HEK293 (cell line): ENCODE data around the gene ADAMTS8.

Source experiments
- CTCF ChIA-PET: fragments of 350-600 bp; formaldehyde crosslinking; extraction: SDS; loops from one replicate; lab custom pipeline; 2021; ENCODE audit warnings: antibody characterized with exemption; lab: Yijun Ruan, JAX
- POLR2A ChIA-PET: fragments of 300-600 bp; formaldehyde crosslinking; extraction: SDS; loops from one replicate; lab custom pipeline; 2020; ENCODE audit warnings: antibody characterized with exemption, inconsistent platforms; lab: Yijun Ruan, JAX
- H3K27ac ChIP-seq: fragments of 200-500 bp; sonication (Bioruptor generic); 2 replicates; pipeline ENCODE4 v1.5.1; 2014; ENCODE audit warnings: low read depth, low read length, control low read depth, inconsistent platforms; ENCODE audit errors: extremely low read depth
- H3K36me3 ChIP-seq, 2 experiments: fragments of 200-500 bp in 1 of 2; sonication (Bioruptor generic) in 1 of 2; 1 replicate in 1 of 2; 2 replicates in 1 of 2; pipeline ENCODE4 v1.5.1; 2014 to 2017; ENCODE audit warnings: inconsistent platforms in 2 of 2, low read length in 2 of 2; ENCODE audit not compliant: control insufficient read depth in 2 of 2, insufficient read depth in 1 of 2
- H3K4me1 ChIP-seq: fragments of 200-500 bp; sonication (Bioruptor generic); 2 replicates; pipeline ENCODE4 v1.5.1; 2014; ENCODE audit warnings: mild to moderate bottlenecking, low read length, inconsistent platforms; ENCODE audit not compliant: control insufficient read depth, insufficient read depth
- H3K4me3 ChIP-seq: 2 replicates; pipeline ENCODE4 v1.5.1; 2011; ENCODE audit warnings: low read depth, mild to moderate bottlenecking, control low read depth, low read length, moderate library complexity
- H3K9me3 ChIP-seq: fragments of 200-500 bp; sonication (Bioruptor generic); 2 replicates; pipeline ENCODE4 v1.5.1; 2014; ENCODE audit warnings: low read depth, low read length, inconsistent platforms; ENCODE audit not compliant: control insufficient read depth, insufficient read depth
- GLI4 ChIP-seq: fragments of 450-650 bp; formaldehyde crosslinking; IDR thresholded peaks from 2 replicates; pipeline ENCODE4 v1.5.1; 2016; ENCODE audit warnings: missing biosample characterization, missing genetic modification characterization
- IKZF3 ChIP-seq: fragments of 450-650 bp; IDR thresholded peaks from 2 replicates; pipeline ENCODE4 v1.5.0; 2018; ENCODE audit warnings: missing biosample characterization, mild to moderate bottlenecking, missing genetic modification characterization, moderate library complexity
- PRDM10 ChIP-seq: fragments of 450-650 bp; formaldehyde crosslinking; IDR thresholded peaks from 2 replicates; pipeline ENCODE4 v1.5.1; 2016; ENCODE audit warnings: missing biosample characterization, missing genetic modification characterization
- PRDM4 ChIP-seq: fragments of 450-650 bp; formaldehyde crosslinking; IDR thresholded peaks from 2 replicates; pipeline ENCODE4 v1.5.1; 2017; ENCODE audit warnings: missing biosample characterization, missing genetic modification characterization
- ZBTB44 ChIP-seq: fragments of 450-650 bp; IDR thresholded peaks from 2 replicates; pipeline ENCODE4 v1.5.1; 2018; ENCODE audit warnings: missing biosample characterization, mild to moderate bottlenecking, missing genetic modification characterization
- ZFHX2 ChIP-seq: fragments of 450-650 bp; formaldehyde crosslinking; conservative IDR thresholded peaks from 2 replicates; pipeline ENCODE4 v1.5.1; 2016; ENCODE audit warnings: missing biosample characterization, missing genetic modification characterization
- ZNF140 ChIP-seq: fragments of 450-650 bp; formaldehyde crosslinking; IDR thresholded peaks from 2 replicates; pipeline ENCODE4 v1.5.1; 2016; ENCODE audit warnings: missing biosample characterization, missing genetic modification characterization
- ZNF16 ChIP-seq: fragments of 450-650 bp; formaldehyde crosslinking; IDR thresholded peaks from 2 replicates; pipeline ENCODE4 v1.5.1; 2016; ENCODE audit warnings: low read depth, missing biosample characterization, missing genetic modification characterization
- ZNF174 ChIP-seq: fragments of 450-650 bp; formaldehyde crosslinking; IDR thresholded peaks from 2 replicates; pipeline ENCODE4 v1.5.0; 2017; ENCODE audit warnings: missing biosample characterization, mild to moderate bottlenecking, missing genetic modification characterization
- ZNF394 ChIP-seq: fragments of 450-650 bp; formaldehyde crosslinking; IDR thresholded peaks from 2 replicates; pipeline ENCODE4 v1.5.1; 2016; ENCODE audit warnings: missing biosample characterization, missing genetic modification characterization, mild to moderate bottlenecking, moderate library complexity, borderline replicate concordance
- ZNF529 ChIP-seq: fragments of 450-650 bp; formaldehyde crosslinking; IDR thresholded peaks from 2 replicates; pipeline ENCODE4 v1.5.1; 2017; ENCODE audit warnings: missing genetic modification characterization, missing biosample characterization; ENCODE audit not compliant: insufficient replicate concordance
- ZNF548 ChIP-seq: fragments of 450-650 bp; formaldehyde crosslinking; IDR thresholded peaks from 2 replicates; pipeline ENCODE4 v1.5.1; 2016; ENCODE audit warnings: missing biosample characterization, missing genetic modification characterization
- ZNF629 ChIP-seq: fragments of 450-650 bp; formaldehyde crosslinking; IDR thresholded peaks from 2 replicates; pipeline ENCODE4 v1.5.1; 2017; ENCODE audit warnings: missing biosample characterization, missing genetic modification characterization
- ZNF660 ChIP-seq: fragments of 450-650 bp; IDR thresholded peaks from 2 replicates; pipeline ENCODE4 v1.5.1; 2018; ENCODE audit warnings: missing biosample characterization, mild to moderate bottlenecking, missing genetic modification characterization
- ZNF76 ChIP-seq: fragments of 450-650 bp; formaldehyde crosslinking; IDR thresholded peaks from 2 replicates; pipeline ENCODE4; 2016; ENCODE audit warnings: low read depth, missing biosample characterization, missing genetic modification characterization, borderline replicate concordance
- TF ChIP-seq, protein P1 (sequence below): fragments of 450-650 bp; formaldehyde crosslinking; IDR thresholded peaks from 2 replicates; pipeline ENCODE4 v1.5.1; 2016; ENCODE audit warnings: missing biosample characterization, missing genetic modification characterization
- TF ChIP-seq, protein P2 (sequence below): fragments of 450-650 bp; formaldehyde crosslinking; IDR thresholded peaks from 2 replicates; pipeline ENCODE4 v1.5.1; 2016; ENCODE audit warnings: missing biosample characterization, missing genetic modification characterization
- TF ChIP-seq, protein P3 (sequence below): fragments of 450-650 bp; formaldehyde crosslinking; IDR thresholded peaks from 2 replicates; pipeline ENCODE4 v1.5.1; 2016; ENCODE audit warnings: missing biosample characterization, missing genetic modification characterization, borderline replicate concordance
- TF ChIP-seq, protein P4 (sequence below): fragments of 450-650 bp; formaldehyde crosslinking; IDR thresholded peaks from 2 replicates; pipeline ENCODE4 v1.5.1; 2017; ENCODE audit warnings: missing biosample characterization, missing genetic modification characterization

ADAMTS8 gene

DNA sequence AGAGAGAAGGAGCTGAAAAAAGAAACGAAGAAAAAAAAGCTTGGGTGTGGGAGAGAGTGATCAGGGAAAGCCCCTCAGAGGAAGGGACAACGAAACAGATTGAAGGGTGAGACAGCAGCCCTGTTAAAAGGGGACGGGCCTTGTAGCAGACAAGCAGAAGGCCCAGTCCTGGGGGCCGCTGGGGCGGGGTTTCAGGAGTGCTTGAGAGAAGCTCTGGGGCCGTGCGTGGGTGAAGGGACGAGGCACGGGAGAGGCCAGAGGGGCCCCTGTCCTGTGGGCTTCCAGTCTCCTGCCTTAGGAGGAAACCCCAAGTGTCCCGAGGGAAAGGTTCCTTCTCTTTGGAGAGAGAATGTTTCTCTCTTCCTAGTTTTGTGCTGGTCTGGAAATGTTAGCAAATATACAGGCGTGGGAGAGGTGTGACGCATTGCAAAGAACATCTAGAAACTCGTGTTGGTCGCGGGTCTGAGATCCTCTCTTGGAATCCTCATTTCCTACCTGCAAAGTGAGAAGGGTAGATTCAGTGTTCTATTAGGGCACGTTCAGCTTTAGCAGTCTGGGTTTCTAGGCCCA is 48.6 kb upstream of the ADAMTS8 start (continued):
- TF ChIP-seq PRDM4 (tag by site-specific recombination) = no peak
- TF ChIP-seq ZNF629 (tag by site-specific recombination) = no peak
- no peak for TF ChIP-seq ZNF174 (tag by site-specific recombination)
- TF ChIP-seq, protein P1, sequence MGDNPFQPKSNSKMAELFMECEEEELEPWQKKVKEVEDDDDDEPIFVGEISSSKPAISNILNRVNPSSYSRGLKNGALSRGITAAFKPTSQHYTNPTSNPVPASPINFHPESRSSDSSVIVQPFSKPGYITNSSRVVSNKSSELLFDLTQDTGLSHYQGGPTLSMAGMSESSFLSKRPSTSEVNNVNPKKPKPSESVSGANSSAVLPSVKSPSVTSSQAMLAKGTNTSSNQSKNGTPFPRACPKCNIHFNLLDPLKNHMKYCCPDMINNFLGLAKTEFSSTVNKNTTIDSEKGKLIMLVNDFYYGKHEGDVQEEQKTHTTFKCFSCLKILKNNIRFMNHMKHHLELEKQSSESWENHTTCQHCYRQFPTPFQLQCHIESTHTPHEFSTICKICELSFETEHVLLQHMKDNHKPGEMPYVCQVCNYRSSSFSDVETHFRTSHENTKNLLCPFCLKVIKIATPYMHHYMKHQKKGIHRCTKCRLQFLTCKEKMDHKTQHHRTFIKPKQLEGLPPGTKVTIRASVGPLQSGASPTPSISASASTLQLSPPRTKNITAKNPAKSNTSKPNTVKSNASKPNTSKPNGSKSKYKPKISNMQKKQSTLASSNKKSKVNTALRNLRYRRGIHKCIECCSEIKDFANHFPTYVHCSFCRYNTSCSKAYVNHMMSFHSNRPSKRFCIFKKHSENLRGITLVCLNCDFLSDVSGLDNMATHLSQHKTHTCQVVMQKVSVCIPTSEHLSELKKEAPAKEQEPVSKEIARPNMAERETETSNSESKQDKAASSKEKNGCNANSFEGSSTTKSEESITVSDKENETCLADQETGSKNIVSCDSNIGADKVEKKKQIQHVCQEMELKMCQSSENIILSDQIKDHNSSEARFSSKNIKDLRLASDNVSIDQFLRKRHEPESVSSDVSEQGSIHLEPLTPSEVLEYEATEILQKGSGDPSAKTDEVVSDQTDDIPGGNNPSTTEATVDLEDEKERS (tag by site-specific recombination) = no peak
- no peak for TF ChIP-seq IKZF3 (tag by site-specific recombination)
- TF ChIP-seq, protein P2, sequence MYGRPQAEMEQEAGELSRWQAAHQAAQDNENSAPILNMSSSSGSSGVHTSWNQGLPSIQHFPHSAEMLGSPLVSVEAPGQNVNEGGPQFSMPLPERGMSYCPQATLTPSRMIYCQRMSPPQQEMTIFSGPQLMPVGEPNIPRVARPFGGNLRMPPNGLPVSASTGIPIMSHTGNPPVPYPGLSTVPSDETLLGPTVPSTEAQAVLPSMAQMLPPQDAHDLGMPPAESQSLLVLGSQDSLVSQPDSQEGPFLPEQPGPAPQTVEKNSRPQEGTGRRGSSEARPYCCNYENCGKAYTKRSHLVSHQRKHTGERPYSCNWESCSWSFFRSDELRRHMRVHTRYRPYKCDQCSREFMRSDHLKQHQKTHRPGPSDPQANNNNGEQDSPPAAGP (tag by site-specific recombination) = no peak

DNA sequence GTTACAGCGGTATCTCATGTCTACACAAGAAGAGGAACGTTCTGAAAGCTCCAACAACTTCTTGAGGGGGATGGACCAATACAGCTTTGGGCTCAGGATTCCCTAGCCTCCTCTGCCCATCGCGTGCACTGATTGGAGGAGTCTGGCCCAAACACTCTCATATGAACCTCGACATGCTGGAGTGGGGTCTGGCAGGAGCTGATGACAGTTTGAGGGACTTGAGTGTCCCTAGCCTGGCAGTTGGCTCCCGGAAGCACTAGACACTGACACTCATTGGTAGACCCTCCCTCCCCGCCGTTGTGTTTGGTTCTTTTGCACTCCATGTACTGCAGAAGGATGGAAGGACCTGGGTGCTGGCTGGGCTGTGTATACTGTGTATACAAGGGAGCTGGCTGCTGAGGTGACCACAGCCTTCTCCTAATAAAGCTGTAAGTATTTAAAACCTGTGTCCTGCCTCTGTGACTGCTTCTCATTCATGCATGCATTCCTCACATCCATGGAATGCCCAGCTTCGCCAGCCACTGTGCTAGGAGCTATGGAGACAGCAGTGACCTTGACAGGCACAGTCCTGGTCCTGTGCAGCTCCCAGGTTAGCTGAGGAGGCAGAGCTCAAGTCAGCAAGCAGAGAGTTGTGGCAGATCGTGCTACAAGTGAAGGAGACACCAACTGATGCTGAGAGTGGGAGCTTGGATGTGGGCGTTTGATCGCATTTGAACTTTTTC is 48.0 kb upstream of the ADAMTS8 start:
- CTCF ChIA-PET = interaction anchor here (0.7 to 2.5 kb wide), 3 partner anchors 41 to 385 kb away, joined by 4 to 10 read pairs (median 5); no protein-coding TSS in a partner anchor
- no peak overlapping the region for H3K27ac ChIP-seq
- H3K36me3 ChIP-seq = peaks cover 0 to 4% of the 10 kb centered on the region in 2 experiments; a peak in 1 of 3 replicates
- no peaks in the 10 kb centered on the region for H3K9me3 ChIP-seq
- H3K4me1 ChIP-seq = no peaks in the 10 kb centered on the region
- no peak overlapping the region for H3K4me3 ChIP-seq
- POLR2A ChIA-PET = interaction anchor here (0.6 to 2.8 kb wide), 2 partner anchors 28 to 54 kb away, joined by 3 to 9 read pairs; partner anchors contain the start of gene ADAMTS15
- TF ChIP-seq ZFHX2 = no peak
- TF ChIP-seq, protein P3, sequence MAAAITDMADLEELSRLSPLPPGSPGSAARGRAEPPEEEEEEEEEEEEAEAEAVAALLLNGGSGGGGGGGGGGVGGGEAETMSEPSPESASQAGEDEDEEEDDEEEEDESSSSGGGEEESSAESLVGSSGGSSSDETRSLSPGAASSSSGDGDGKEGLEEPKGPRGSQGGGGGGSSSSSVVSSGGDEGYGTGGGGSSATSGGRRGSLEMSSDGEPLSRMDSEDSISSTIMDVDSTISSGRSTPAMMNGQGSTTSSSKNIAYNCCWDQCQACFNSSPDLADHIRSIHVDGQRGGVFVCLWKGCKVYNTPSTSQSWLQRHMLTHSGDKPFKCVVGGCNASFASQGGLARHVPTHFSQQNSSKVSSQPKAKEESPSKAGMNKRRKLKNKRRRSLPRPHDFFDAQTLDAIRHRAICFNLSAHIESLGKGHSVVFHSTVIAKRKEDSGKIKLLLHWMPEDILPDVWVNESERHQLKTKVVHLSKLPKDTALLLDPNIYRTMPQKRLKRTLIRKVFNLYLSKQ (tag by site-specific recombination) = no peak
- TF ChIP-seq ZNF394 (tag by site-specific recombination) = no peak
- no peak for TF ChIP-seq ZNF529
- no peak for TF ChIP-seq ZNF660 (tag by site-specific recombination)
- TF ChIP-seq, protein P4, sequence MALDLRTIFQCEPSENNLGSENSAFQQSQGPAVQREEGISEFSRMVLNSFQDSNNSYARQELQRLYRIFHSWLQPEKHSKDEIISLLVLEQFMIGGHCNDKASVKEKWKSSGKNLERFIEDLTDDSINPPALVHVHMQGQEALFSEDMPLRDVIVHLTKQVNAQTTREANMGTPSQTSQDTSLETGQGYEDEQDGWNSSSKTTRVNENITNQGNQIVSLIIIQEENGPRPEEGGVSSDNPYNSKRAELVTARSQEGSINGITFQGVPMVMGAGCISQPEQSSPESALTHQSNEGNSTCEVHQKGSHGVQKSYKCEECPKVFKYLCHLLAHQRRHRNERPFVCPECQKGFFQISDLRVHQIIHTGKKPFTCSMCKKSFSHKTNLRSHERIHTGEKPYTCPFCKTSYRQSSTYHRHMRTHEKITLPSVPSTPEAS = no peak
- no peak for TF ChIP-seq GLI4
- no peak for TF ChIP-seq IKZF3 (tag by site-specific recombination)
- TF ChIP-seq PRDM10 (tag by site-specific recombination) = no peak
- no peak for TF ChIP-seq ZNF76
- no peak for TF ChIP-seq ZBTB44 (tag by site-specific recombination)
- TF ChIP-seq ZNF548 = no peak
- TF ChIP-seq ZNF16 (tag by site-specific recombination) = no peak
- no peak for TF ChIP-seq ZNF140 (tag by site-specific recombination)
